Right cardiac atrium (tissue), 5 donors: ENCODE results near the gene STBD1. TPM values are rescaled to one million over a fixed set of nuclear protein-coding genes. Genes with fewer than 3 reads are reported as not detected.
A peak's percentile ranks its signal among the peaks of the same experiment; 100 is the strongest.

Source experiments
- ATAC-seq, 2 donors: fragments of 200-7000 bp; cut with Tn5 transposase; one replicate each; pipeline versions ENCODE4 v1.8.0 to v1.9.1; 2020; ENCODE audit warnings: moderate library complexity in 2 of 2, mild to moderate bottlenecking in 1 of 2
- DNase-seq, 3 donors: peaks; one replicate each; pipeline ENCODE4 v3.0.0-alpha.2; 2020
- H3K27ac ChIP-seq: one replicate; pipeline ENCODE4 v1.5.1; 2013; ENCODE audit warnings: mild to moderate bottlenecking, low read length, control low read depth, moderate library complexity
- H3K27me3 ChIP-seq: one replicate; pipeline ENCODE4 v1.6.1; 2013; ENCODE audit not compliant: control insufficient read depth, insufficient read depth
- H3K4me1 ChIP-seq: one replicate; pipeline ENCODE4 v1.6.1; 2013; ENCODE audit warnings: low read length; ENCODE audit not compliant: control insufficient read depth, insufficient read depth
- H3K4me3 ChIP-seq: one replicate; pipeline ENCODE4 v1.5.1; 2013; ENCODE audit warnings: low read length, control low read depth
- H3K9me3 ChIP-seq: one replicate; pipeline ENCODE4 v1.6.1; 2013; ENCODE audit warnings: low read length; ENCODE audit not compliant: control insufficient read depth
- WGBS: extraction: QIAGEN DNeasy Blood & Tissue Kit; methylation state at CpG from one replicate; pipeline ENCODE4 v1.1.7; 2013; 5-methylcytosine and 5-hydroxymethylcytosine counted together
- intact Hi-C, 4 donors: fragments of 100-400 bp; cut with DNase I; formaldehyde crosslinking; loops; one replicate each; pipeline versions ENCODE4 v1.11.0 to v1.14.0; 2022 to 2023
- polyA plus RNA-seq: library from polyadenylated mRNA; stranded (reverse); fragments of 200-250 nt; gene quantifications from one replicate; pipeline ENCODE4 v1.2.3, GENCODE V29; 2013
- total RNA-seq, 4 donors: library from RNA; stranded (reverse); fragmentation: NEBNext Ultra II Directional; extraction: Animal tissue kit (Norgen Biotek cat#: 25700); gene quantifications; one replicate each; pipeline ENCODE4 v1.2.1, GENCODE V29; 2021
- donor health status: healthy with polysubstance abuse.
- donor health status: DM: no; HTN: yes; CAD: no.
- donor health status: DM: no; HTN: no; CAD: no.
- donor health status: DM: no; HTN: yes; CAD: no; lungs with severe emphysema.
- donor health status: DM: yes; HTN: yes; CAD: no.

The STBD1 gene
- total and polyA plus RNA-seq, 5 donors = 28.5 to 42.6 (median 31.9) TPM

DNA sequence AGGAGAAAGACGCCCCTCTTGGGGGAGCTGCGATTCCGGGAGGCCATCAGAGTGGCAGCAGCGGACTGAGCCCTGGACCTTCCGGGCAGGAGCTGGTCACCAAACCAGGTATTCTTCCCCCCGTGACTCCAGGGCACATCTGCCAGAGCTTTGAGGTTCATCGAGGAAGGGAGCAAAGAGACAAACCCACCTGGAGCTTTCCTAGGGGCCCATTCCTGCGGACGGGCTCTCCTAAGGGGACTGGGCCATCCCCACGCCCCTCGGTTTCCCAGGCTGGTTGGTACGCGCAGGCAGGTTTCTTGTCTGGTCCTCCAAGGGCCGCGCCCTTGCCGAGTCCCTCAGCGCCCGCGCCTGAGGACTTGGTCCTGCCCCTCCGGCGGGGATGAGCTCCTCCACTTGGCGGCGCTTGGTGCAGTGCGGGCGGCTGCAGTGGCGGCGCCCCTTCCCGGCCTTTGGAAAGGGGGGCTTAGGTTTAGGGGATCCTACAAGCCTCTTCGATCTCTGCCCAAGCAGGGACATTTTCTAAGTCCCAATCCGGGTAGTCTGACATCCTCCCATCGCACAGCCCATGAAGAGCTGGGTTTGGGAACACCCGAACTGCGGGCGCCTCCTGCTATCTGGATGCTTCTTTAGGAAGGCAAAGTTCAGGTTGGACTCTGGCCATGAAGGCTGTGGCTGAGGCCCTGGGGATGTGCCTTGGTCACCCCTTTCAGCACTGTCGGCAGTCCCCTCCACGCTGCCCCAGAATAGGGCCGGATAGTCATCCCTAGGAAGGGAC is 538 bp downstream of the STBD1 start:
- H3K27me3 ChIP-seq = no peaks in the 10 kb centered on the region
- DNase-seq (peak; percentile 63 to 86 (median 86)), ATAC-seq (peak; percentile 64 to 68)
- peak overlapping the region; percentile 72 for H3K27ac ChIP-seq
- peak overlapping the region; percentile 71 for H3K4me3 ChIP-seq
- intact Hi-C loops = loop anchor here in 2 of 4 donors (10.0 kb wide), 2 partner anchors 92 to 122 kb away; partner anchors contain the start of gene SCARB2 (in 1 of the 2)
- 4% methylated on average over 37 of the region's 37 CpGs for WGBS
- H3K9me3 ChIP-seq = no peaks in the 10 kb centered on the region
- peaks cover 9% of the 10 kb centered on the region for H3K4me1 ChIP-seq

GRCh38 chr4:76307660-76308014 is 1.1 kb downstream of the STBD1 start:
- Histone ChIP-seq H3K4me1 (peaks cover 9% of the 10 kb centered on the region), H3K27ac (peak overlapping the region; percentile 72), H3K27me3 (no peaks in the 10 kb centered on the region), H3K9me3 (no peaks in the 10 kb centered on the region), H3K4me3 (peak overlapping the region; percentile 71)
- DNase-seq (peak; percentile 53 to 79 (median 77)), ATAC-seq (no peak)
- 36% methylated on average over 4 of the region's 4 CpGs for WGBS
- intact Hi-C loops = loop anchor here in 2 of 4 donors (10.0 kb wide), 2 partner anchors 93 to 123 kb away; partner anchors contain the start of gene SCARB2 (in 1 of the 2)

DNA sequence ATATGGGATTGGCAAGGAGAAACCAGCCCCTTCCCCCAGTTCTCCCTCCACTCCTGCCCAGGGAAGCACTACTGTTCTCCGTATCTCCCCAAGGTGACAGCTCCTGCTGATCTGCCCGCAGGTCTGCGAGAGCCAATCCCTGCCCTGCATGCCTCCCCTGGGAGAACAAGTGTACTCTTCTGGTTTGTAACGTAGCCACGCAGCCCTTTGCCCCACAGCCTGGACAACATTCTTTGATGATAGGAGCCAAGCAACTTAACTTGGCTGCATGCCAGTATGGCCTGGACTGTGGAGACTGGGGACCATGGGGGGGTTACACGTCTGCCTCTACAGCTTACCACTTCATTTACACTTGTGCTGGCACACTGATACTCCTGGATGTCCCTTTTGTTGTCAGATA is 2.0 kb downstream of the STBD1 start:
- Histone ChIP-seq H3K9me3 (no peaks in the 10 kb centered on the region), H3K4me3 (peak overlapping the region; percentile 71), H3K27ac (peak overlapping the region; percentile 72), H3K4me1 (peaks cover 9% of the 10 kb centered on the region), H3K27me3 (no peaks in the 10 kb centered on the region)
- intact Hi-C loops = loop anchor here in 2 of 4 donors (10.0 kb wide), 2 partner anchors 94 to 124 kb away; partner anchors contain the start of gene SCARB2 (in 1 of the 2)
- WGBS = 41% methylated on average over 6 of the region's 6 CpGs
- peak; percentile 60 to 72 for ATAC-seq
- peak; percentile 71 to 85 (median 83) for DNase-seq

GRCh38 chr4:76309939-76310550 is 3.5 kb downstream of the STBD1 start:
- ATAC-seq = no peak
- Histone ChIP-seq H3K27me3 (no peaks in the 10 kb centered on the region), H3K27ac (no peak overlapping the region), H3K4me1 (peaks cover 9% of the 10 kb centered on the region), H3K4me3 (no peak overlapping the region), H3K9me3 (no peaks in the 10 kb centered on the region)
- intact Hi-C loops = loop anchor here in 2 of 4 donors (10.0 kb wide), 2 partner anchors 95 to 125 kb away; partner anchors contain the start of gene SCARB2 (in 1 of the 2)
- DNase-seq = no peak
- WGBS = 70% methylated on average over 3 of the region's 3 CpGs

GRCh38 chr4:76310683-76311082 is 4.2 kb downstream of the STBD1 start:
- Histone ChIP-seq H3K4me1 (peaks cover 5% of the 10 kb centered on the region), H3K27me3 (no peaks in the 10 kb centered on the region), H3K4me3 (no peak overlapping the region), H3K27ac (peak overlapping the region; percentile 7), H3K9me3 (no peaks in the 10 kb centered on the region)
- DNase-seq (no peak), ATAC-seq (no peak)
- WGBS = 67% methylated on average over 4 of the region's 4 CpGs
- intact Hi-C loops = no loop called here

- WGBS = 20% methylated on average over 1 of the region's 1 CpG
- no peak overlapping the region for H3K27ac ChIP-seq
- H3K27me3 ChIP-seq = no peaks in the 10 kb centered on the region
- H3K4me3 ChIP-seq = no peak overlapping the region
- H3K9me3 ChIP-seq = no peaks in the 10 kb centered on the region
- intact Hi-C loops = no loop called here
- DNase-seq (no peak), ATAC-seq (no peak)
- H3K4me1 ChIP-seq = peaks cover 5% of the 10 kb centered on the region
Observed at GRCh38 chr4:76311896-76312331, 5.4 kb downstream of the STBD1 start.

DNA sequence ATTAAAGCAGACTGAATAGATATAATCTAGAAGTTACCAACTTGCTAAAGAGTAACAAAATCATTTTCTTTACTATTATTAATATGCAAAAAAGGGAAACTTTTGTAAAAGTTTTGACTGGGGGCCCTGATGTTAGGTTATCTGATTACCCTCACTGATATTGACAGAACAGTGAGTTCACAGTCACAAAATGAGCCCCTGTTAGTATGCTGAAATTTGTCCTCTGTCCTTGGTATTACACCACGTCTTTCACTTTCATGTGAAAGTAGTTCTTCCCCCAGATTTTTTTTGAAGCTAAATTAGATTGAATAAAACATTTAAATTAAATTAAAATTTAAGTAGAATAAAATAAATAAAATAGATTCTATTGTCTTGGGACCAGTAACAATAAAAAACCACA is 5.9 kb downstream of the STBD1 start:
- ATAC-seq (no peak), DNase-seq (no peak)
- intact Hi-C loops = no loop called here
- H3K4me1 ChIP-seq = peaks cover 5% of the 10 kb centered on the region
- no peaks in the 10 kb centered on the region for H3K27me3 ChIP-seq
- no peak overlapping the region for H3K4me3 ChIP-seq
- no peak overlapping the region for H3K27ac ChIP-seq
- WGBS = 49% methylated on average over 1 of the region's 1 CpG
- H3K9me3 ChIP-seq = no peaks in the 10 kb centered on the region

DNA sequence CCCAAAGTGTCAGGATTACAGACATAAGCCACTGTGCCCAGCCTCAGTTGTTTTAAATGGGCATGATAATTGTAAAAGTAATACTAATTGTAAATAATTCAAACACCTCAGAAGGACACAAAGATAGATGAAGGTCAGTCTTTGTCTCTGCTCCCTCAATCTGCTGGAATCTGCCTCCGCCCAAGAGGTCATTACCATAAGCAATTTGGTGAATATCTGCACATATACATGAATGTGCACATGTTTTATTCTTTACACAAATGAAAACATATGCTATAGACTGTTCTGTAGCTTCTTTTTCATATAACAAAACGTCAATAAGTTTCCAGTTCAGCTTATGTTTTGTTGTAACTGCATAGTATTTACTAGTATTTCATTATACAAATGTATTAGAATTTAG is 7.0 kb downstream of the STBD1 start:
- Histone ChIP-seq H3K4me1 (peaks cover 3% of the 10 kb centered on the region), H3K27ac (no peak overlapping the region), H3K27me3 (no peaks in the 10 kb centered on the region), H3K4me3 (no peak overlapping the region), H3K9me3 (no peaks in the 10 kb centered on the region)
- ATAC-seq (no peak), DNase-seq (no peak)
- intact Hi-C loops = no loop called here
- 79% methylated on average over 2 of the region's 2 CpGs for WGBS

DNA sequence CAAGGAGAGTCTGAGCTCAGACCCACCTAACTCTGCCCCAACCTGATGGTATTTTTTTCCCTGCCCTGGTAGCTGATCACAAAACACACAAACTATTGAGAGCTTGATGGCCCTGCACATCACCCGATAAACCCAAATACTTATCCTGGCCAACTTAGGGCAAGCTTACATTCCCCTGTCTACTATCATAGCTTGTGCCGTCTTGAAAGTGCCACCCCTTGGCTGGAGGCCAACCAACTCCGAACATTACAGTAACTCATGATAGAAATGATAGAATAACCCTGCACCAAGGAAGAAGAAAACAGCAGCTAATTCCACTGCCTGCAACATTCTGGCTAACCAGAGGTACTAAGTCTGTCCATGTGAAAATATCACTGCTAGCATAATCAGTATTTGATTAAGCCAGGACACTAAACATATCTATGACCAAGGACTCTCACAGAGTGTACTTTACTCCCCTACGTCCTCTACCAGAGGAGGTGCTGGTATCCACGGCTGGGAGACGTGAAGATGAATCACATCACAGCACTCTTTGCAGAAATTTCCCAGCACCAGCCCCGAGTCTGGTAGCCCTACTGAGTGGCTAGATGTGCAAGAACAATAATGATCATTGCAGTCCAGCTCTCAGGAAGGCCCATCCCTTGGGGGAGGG is 8.9 kb downstream of the STBD1 start:
- no peaks in the 10 kb centered on the region for H3K9me3 ChIP-seq
- ATAC-seq (peak; percentile 47 to 61), DNase-seq (peak in 2 of 3 donors; percentile 14 to 55)
- H3K4me1 ChIP-seq = no peaks in the 10 kb centered on the region
- H3K27ac ChIP-seq = no peak overlapping the region
- 56% methylated on average over 7 of the region's 7 CpGs for WGBS
- no peak overlapping the region for H3K4me3 ChIP-seq
- intact Hi-C loops = no loop called here
- no peaks in the 10 kb centered on the region for H3K27me3 ChIP-seq

- H3K4me1 ChIP-seq = no peaks in the 10 kb centered on the region
- no peak overlapping the region for H3K27ac ChIP-seq
- no peak overlapping the region for H3K4me3 ChIP-seq
- H3K27me3 ChIP-seq = no peaks in the 10 kb centered on the region
- ATAC-seq (no peak), DNase-seq (no peak)
- WGBS = 93% methylated on average over 1 of the region's 1 CpG
- intact Hi-C loops = no loop called here
- no peaks in the 10 kb centered on the region for H3K9me3 ChIP-seq
Observed at GRCh38 chr4:76316131-76316530, 9.6 kb downstream of the STBD1 start.

DNA sequence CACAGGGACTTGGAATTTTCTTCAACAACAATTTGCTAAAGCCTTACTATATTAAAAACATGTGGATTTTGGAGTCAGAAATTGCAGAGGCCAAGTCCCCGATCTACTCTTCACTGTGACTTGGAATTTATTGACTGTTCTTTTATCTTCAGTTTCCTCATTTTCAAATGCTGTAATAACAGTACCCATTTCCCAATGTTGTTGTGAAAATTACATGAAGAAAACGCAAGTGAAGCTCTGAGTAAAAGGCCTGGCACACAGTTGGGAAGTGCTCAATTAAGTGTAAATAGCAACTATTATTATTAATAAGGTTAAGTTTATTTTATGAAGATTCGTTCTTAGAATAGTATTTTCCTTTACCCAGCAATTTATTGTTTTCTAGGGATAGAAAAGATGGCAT is 15.7 kb downstream of the STBD1 start:
- ATAC-seq = no peak
- DNase-seq = no peak
- Histone ChIP-seq H3K27me3 (no peaks in the 10 kb centered on the region), H3K27ac (no peak overlapping the region), H3K9me3 (no peaks in the 10 kb centered on the region), H3K4me1 (no peaks in the 10 kb centered on the region), H3K4me3 (no peak overlapping the region)
- WGBS = 72% methylated on average over 3 of the region's 3 CpGs
- intact Hi-C loops = no loop called here
